DMS53 (cell line): ENCODE results near the gene DUSP7.
A peak's percentile ranks its signal among the peaks of the same experiment; 100 is the strongest.

Experiments
- DNase-seq: peaks from one replicate; lab custom pipeline; 2025; lab: John Stamatoyannopoulos, UW

DUSP7 gene

GRCh38 chr3:52026041-52026440 lies 30.3 kb downstream of the DUSP7 start:
- no peak for DNase-seq

GRCh38 chr3:52025453-52025852 lies 30.9 kb downstream of the DUSP7 start:
- DNase-seq: no peak

GRCh38 chr3:52024765-52025452 lies 31.5 kb downstream of the DUSP7 start:
- DNase-seq: no peak

GRCh38 chr3:52023860-52024764 lies 32.3 kb downstream of the DUSP7 start:
- no peak for DNase-seq

GRCh38 chr3:52023101-52023770 lies 33.1 kb downstream of the DUSP7 start:
- DNase-seq: no peak

- no peak for DNase-seq
Measured at GRCh38 chr3:52022323-52023100, 33.9 kb downstream of the DUSP7 start.

GRCh38 chr3:52021489-52022268 lies 34.7 kb downstream of the DUSP7 start:
- DNase-seq: no peak

- no peak for DNase-seq
Measured at GRCh38 chr3:52020796-52021195, 35.6 kb downstream of the DUSP7 start.

- DNase-seq: no peak
Measured at GRCh38 chr3:52019352-52020080, 36.9 kb downstream of the DUSP7 start.

GRCh38 chr3:52018319-52019000 lies 37.9 kb downstream of the DUSP7 start:
- DNase-seq: no peak

- no peak for DNase-seq
Measured at GRCh38 chr3:52017586-52017985, 38.8 kb downstream of the DUSP7 start.

- DNase-seq: no peak
Measured at GRCh38 chr3:52015438-52016228, 40.7 kb downstream of the DUSP7 start.

- DNase-seq: peak; percentile 4
Measured at GRCh38 chr3:52014613-52015012, 41.8 kb downstream of the DUSP7 start.

GRCh38 chr3:52013802-52014598 lies 42.4 kb downstream of the DUSP7 start:
- DNase-seq: no peak

- DNase-seq: no peak
Measured at GRCh38 chr3:52012699-52013098, 43.7 kb downstream of the DUSP7 start.

- DNase-seq: no peak
Measured at GRCh38 chr3:52010431-52010830, 45.9 kb downstream of the DUSP7 start.

- DNase-seq: no peak
Measured at GRCh38 chr3:52007291-52007690, 49.1 kb downstream of the DUSP7 start.

GRCh38 chr3:52006820-52007133 lies 49.6 kb downstream of the DUSP7 start:
- no peak for DNase-seq
